DND-41 (cell line): Measurements from ENCODE around the gene FIZ1.
A peak's percentile ranks its signal among the peaks of the same experiment; 100 is the strongest.

Experiments used
- ATAC-seq: fragments of 200-7000 bp; cut with Tn5 transposase; 3 replicates; pipeline ENCODE4 v1.9.1; 2021; ENCODE audit warnings: low read depth; ENCODE audit not compliant: insufficient read depth
- DNase-seq: peaks from one replicate; pipeline ENCODE4 v3.0.0-alpha.2; 2020
- H2AFZ ChIP-seq: 2 replicates; pipeline ENCODE4 v1.6.0; 2012; ENCODE audit warnings: low read depth, low read length
- H3K27ac ChIP-seq: 2 replicates; pipeline ENCODE4 v1.5.1; 2012; ENCODE audit warnings: low read length, inconsistent platforms
- H3K27me3 ChIP-seq: fragments of 200-600 bp; sonication (generic); 2 replicates; pipeline ENCODE4 v1.6.0; 2012; ENCODE audit warnings: low read length, mild to moderate bottlenecking, inconsistent platforms; ENCODE audit not compliant: insufficient read depth, poor library complexity
- H3K36me3 ChIP-seq: 2 replicates; pipeline ENCODE4 v1.5.1; 2012; ENCODE audit warnings: low read length, inconsistent platforms; ENCODE audit not compliant: insufficient read depth
- H3K4me1 ChIP-seq: 2 replicates; pipeline ENCODE4 v1.5.1; 2012; ENCODE audit warnings: mild to moderate bottlenecking, low read length; ENCODE audit not compliant: insufficient read depth
- H3K4me2 ChIP-seq: 2 replicates; pipeline ENCODE4 v1.6.0; 2012; ENCODE audit warnings: mild to moderate bottlenecking, moderate library complexity, low read length, inconsistent platforms; ENCODE audit not compliant: insufficient read depth
- H3K4me3 ChIP-seq, 2 experiments: fragments of 200-600 bp in 1 of 2; shearing (Covaris generic) in 1 of 2; 2 replicates each; pipeline ENCODE4 v1.5.1; 2012 to 2016; ENCODE audit warnings: inconsistent platforms in 2 of 2, low read length in 2 of 2, mild to moderate bottlenecking in 2 of 2, low read depth in 1 of 2, moderate library complexity in 1 of 2
- H3K79me2 ChIP-seq: 2 replicates; pipeline ENCODE4 v1.6.0; 2012; ENCODE audit warnings: low read length, inconsistent platforms; ENCODE audit not compliant: insufficient read depth
- H3K9ac ChIP-seq: 2 replicates; pipeline ENCODE4 v1.6.0; 2012; ENCODE audit warnings: low read depth, mild to moderate bottlenecking, inconsistent platforms, low read length, moderate library complexity
- H3K9me3 ChIP-seq: 2 replicates; pipeline ENCODE4 v1.5.1; 2012; ENCODE audit warnings: low read length, moderate library complexity, mild to moderate bottlenecking, inconsistent platforms; ENCODE audit not compliant: insufficient read depth, severe bottlenecking
- H4K20me1 ChIP-seq: 2 replicates; pipeline ENCODE4 v1.6.0; 2012; ENCODE audit warnings: low read length; ENCODE audit not compliant: insufficient read depth
- EZH2 ChIP-seq: IDR thresholded peaks from 3 replicates; pipeline ENCODE4 v1.6.1; 2012; ENCODE audit warnings: borderline replicate concordance, low read depth, mild to moderate bottlenecking, moderate library complexity, low read length, inconsistent platforms; ENCODE audit not compliant: severe bottlenecking
- TF ChIP-seq, protein P1 (sequence below): IDR thresholded peaks from 2 replicates; pipeline ENCODE4 v1.5.1; 2012; ENCODE audit warnings: borderline replicate concordance, low read length, moderate library complexity, mild to moderate bottlenecking; ENCODE audit not compliant: poor library complexity, severe bottlenecking; ENCODE audit errors: extremely low read depth

The FIZ1 gene

GRCh38 chr19:55624109-55625003, 25.0 kb upstream of the FIZ1 start, which contains the start of gene ZNF784:
Gene ZNF784 (minus strand): TSS chr19:55624566. CDS start chr19:55624561, 5 bp downstream.
- DNase-seq: peak; percentile 92
- Histone ChIP-seq H3K79me2 (no peaks in the 10 kb centered on the region), H3K4me1 (peaks cover 28% of the 10 kb centered on the region), H3K9ac (peak within 1 kb of the TSS; percentile 61), H3K4me2 (peak within 1 kb of the TSS; percentile 98), H3K9me3 (no peaks in the 10 kb centered on the region), H3K27ac (peak within 1 kb of the TSS; percentile 89), H3K4me3 (peak within 1 kb of the TSS; percentile 25 to 79; a peak in 3 of 4 replicates), H4K20me1 (no peaks in the 10 kb centered on the region), H3K36me3 (peaks cover 8% of the 10 kb centered on the region), H2AFZ (peak within 1 kb of the TSS; percentile 99), H3K27me3 (no peaks in the 10 kb centered on the region)
- peak; percentile 82 for ATAC-seq
- TF ChIP-seq EZH2: no peak
- TF ChIP-seq, protein P1, sequence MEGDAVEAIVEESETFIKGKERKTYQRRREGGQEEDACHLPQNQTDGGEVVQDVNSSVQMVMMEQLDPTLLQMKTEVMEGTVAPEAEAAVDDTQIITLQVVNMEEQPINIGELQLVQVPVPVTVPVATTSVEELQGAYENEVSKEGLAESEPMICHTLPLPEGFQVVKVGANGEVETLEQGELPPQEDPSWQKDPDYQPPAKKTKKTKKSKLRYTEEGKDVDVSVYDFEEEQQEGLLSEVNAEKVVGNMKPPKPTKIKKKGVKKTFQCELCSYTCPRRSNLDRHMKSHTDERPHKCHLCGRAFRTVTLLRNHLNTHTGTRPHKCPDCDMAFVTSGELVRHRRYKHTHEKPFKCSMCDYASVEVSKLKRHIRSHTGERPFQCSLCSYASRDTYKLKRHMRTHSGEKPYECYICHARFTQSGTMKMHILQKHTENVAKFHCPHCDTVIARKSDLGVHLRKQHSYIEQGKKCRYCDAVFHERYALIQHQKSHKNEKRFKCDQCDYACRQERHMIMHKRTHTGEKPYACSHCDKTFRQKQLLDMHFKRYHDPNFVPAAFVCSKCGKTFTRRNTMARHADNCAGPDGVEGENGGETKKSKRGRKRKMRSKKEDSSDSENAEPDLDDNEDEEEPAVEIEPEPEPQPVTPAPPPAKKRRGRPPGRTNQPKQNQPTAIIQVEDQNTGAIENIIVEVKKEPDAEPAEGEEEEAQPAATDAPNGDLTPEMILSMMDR: no peak

GRCh38 chr19:55623561-55623960, 24.2 kb upstream of the FIZ1 start:
- Histone ChIP-seq H3K27ac (peak overlapping the region; percentile 39; the same call in 1 of the 2 replicates), H3K9ac (no peak overlapping the region), H3K36me3 (peaks cover 8% of the 10 kb centered on the region), H3K27me3 (no peaks in the 10 kb centered on the region), H3K4me3 (peak overlapping the region; percentile 11 to 61; a peak in 3 of 4 replicates), H3K4me1 (peaks cover 28% of the 10 kb centered on the region), H3K4me2 (peak overlapping the region; percentile 64), H2AFZ (no peak overlapping the region), H4K20me1 (no peaks in the 10 kb centered on the region), H3K79me2 (no peaks in the 10 kb centered on the region), H3K9me3 (no peaks in the 10 kb centered on the region)
- DNase-seq: no peak
- ATAC-seq: no peak
- no peak for TF ChIP-seq EZH2
- TF ChIP-seq, protein P1: no peak

DNA sequence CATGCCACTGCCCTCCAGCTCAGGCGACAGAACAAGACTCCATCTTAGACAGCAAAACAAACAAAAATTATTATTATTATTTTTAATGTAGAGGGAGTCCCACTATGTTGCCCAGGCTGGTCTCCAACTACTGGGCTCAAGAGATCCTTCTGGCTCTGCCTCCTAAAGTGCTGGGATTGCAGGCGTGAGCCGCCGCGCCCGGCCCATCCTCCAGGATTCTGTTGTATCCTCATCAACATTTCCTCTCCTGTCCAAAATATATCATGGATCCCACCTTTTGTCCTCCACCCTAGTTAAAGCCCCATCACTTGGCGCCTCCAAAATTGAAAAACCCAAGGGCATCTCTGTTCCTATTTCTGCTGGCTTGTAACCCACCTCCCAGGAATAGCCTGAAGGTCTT, 23.8 kb upstream of the FIZ1 start:
- peak overlapping the region; percentile 64 for H3K4me2 ChIP-seq

More for the DNA sequence above, 23.8 kb upstream of the FIZ1 start:
- Histone ChIP-seq H3K79me2 (no peaks in the 10 kb centered on the region), H2AFZ (no peak overlapping the region), H3K4me3 (no peak overlapping the region), H4K20me1 (no peaks in the 10 kb centered on the region), H3K36me3 (peaks cover 8% of the 10 kb centered on the region), H3K4me1 (peaks cover 28% of the 10 kb centered on the region), H3K27me3 (no peaks in the 10 kb centered on the region), H3K27ac (no peak overlapping the region), H3K9me3 (no peaks in the 10 kb centered on the region), H3K9ac (no peak overlapping the region)
- TF ChIP-seq, protein P1: no peak
- no peak for TF ChIP-seq EZH2
- no peak for DNase-seq
- no peak for ATAC-seq
